Endothelial cell (in vitro differentiated cells): ENCODE results near the gene NQO1. TPM values are rescaled to one million over a fixed set of nuclear protein-coding genes. Genes with fewer than 3 reads are reported as not detected.
"Not testable (repeated sequence)": the region's sequence is repeated elsewhere in the genome, so short reads cannot be mapped to it uniquely, and the experiment has no call there.

Source experiments
- DNase-seq: peaks from one replicate; pipeline ENCODE4 v3.0.0; 2021; ENCODE audit warnings: low spot score
- H3K27ac Mint-ChIP-seq: one replicate; pipeline ENCODE4 v1.8.0; 2021; ENCODE audit warnings: mixed read lengths, inconsistent platforms; ENCODE audit not compliant: unreplicated experiment
- H3K27me3 Mint-ChIP-seq: one replicate; pipeline ENCODE4 v1.8.0; 2021; ENCODE audit warnings: mild to moderate bottlenecking, moderate library complexity, mixed read lengths, inconsistent platforms; ENCODE audit not compliant: unreplicated experiment
- H3K36me3 Mint-ChIP-seq: one replicate; pipeline ENCODE4 v1.8.0; 2021; ENCODE audit warnings: mild to moderate bottlenecking, low read depth, mixed read lengths, inconsistent platforms; ENCODE audit not compliant: unreplicated experiment
- H3K4me1 Mint-ChIP-seq: one replicate; pipeline ENCODE4 v1.8.0; 2021; ENCODE audit warnings: mild to moderate bottlenecking, mixed read lengths, inconsistent platforms; ENCODE audit not compliant: unreplicated experiment
- H3K4me3 Mint-ChIP-seq: one replicate; pipeline ENCODE4 v1.8.0; 2021; ENCODE audit warnings: mild to moderate bottlenecking, mixed read lengths, inconsistent platforms; ENCODE audit not compliant: unreplicated experiment
- H3K9me3 Mint-ChIP-seq: one replicate; pipeline ENCODE4 v1.8.0; 2021; ENCODE audit warnings: mixed read lengths, inconsistent platforms; ENCODE audit not compliant: unreplicated experiment
- CTCF ChIP-seq: fragments of 200-600 bp; sonication (generic); IDR thresholded peaks from one replicate; pipeline ENCODE4 v1.5.0; 2021; ENCODE audit warnings: antibody characterized with exemption; ENCODE audit not compliant: unreplicated experiment
- total RNA-seq: library from RNA; stranded (reverse); fragmentation: NEBNext Ultra II Directional; extraction: Animal tissue kit (Norgen Biotek cat#: 25700); gene quantifications from one replicate; pipeline ENCODE4 v1.2.1, GENCODE V29; 2021; ENCODE audit not compliant: unreplicated experiment

NQO1 gene
- total RNA-seq, 1 donor from 2014 or later = 29.1 TPM

- H3K27me3 Mint-ChIP-seq = no peaks in the 10 kb centered on the region
- no peak overlapping the region for H3K27ac Mint-ChIP-seq
- H3K4me1 Mint-ChIP-seq = peaks cover 6% of the 10 kb centered on the region
- no peak for TF ChIP-seq CTCF
- H3K36me3 Mint-ChIP-seq = peaks cover 40% of the 10 kb centered on the region
- H3K9me3 Mint-ChIP-seq = no peaks in the 10 kb centered on the region
- DNase-seq = no peak
- H3K4me3 Mint-ChIP-seq = no peak overlapping the region
Observed at GRCh38 chr16:69741951-69742904, 15.9 kb upstream of the NQO1 start.

- no peaks in the 10 kb centered on the region for H3K9me3 Mint-ChIP-seq
- no peaks in the 10 kb centered on the region for H3K27me3 Mint-ChIP-seq
- no peak overlapping the region for H3K27ac Mint-ChIP-seq
- peaks cover 6% of the 10 kb centered on the region for H3K4me1 Mint-ChIP-seq
- TF ChIP-seq CTCF = no peak
- peaks cover 39% of the 10 kb centered on the region for H3K36me3 Mint-ChIP-seq
- H3K4me3 Mint-ChIP-seq = no peak overlapping the region
- DNase-seq = no peak
Observed at GRCh38 chr16:69741519-69741918, 15.2 kb upstream of the NQO1 start.

GRCh38 chr16:69732101-69732500, 5.7 kb upstream of the NQO1 start:
- Mint-ChIP-seq H3K36me3 (peaks cover 4% of the 10 kb centered on the region), H3K27ac (no peak overlapping the region), H3K9me3 (no peaks in the 10 kb centered on the region), H3K4me3 (no peak overlapping the region), H3K27me3 (peaks cover 8% of the 10 kb centered on the region), H3K4me1 (no peaks in the 10 kb centered on the region)
- DNase-seq = no peak
- no peak for TF ChIP-seq CTCF

GRCh38 chr16:69731280-69731679, 4.9 kb upstream of the NQO1 start:
- H3K27ac Mint-ChIP-seq, H3K9me3 Mint-ChIP-seq, DNase-seq, H3K4me3 Mint-ChIP-seq, H3K4me1 Mint-ChIP-seq, H3K36me3 Mint-ChIP-seq: not testable (repeated sequence)
- peaks cover 16% of the 10 kb centered on the region for H3K27me3 Mint-ChIP-seq

GRCh38 chr16:69729030-69729429, 2.7 kb upstream of the NQO1 start:
- DNase-seq, H3K27ac Mint-ChIP-seq, H3K4me1 Mint-ChIP-seq, H3K9me3 Mint-ChIP-seq, H3K4me3 Mint-ChIP-seq, H3K36me3 Mint-ChIP-seq: not testable (repeated sequence)
- H3K27me3 Mint-ChIP-seq = peaks cover 22% of the 10 kb centered on the region

- Mint-ChIP-seq H3K36me3 (peaks cover 4% of the 10 kb centered on the region), H3K4me1 (peaks cover 10% of the 10 kb centered on the region), H3K9me3 (no peaks in the 10 kb centered on the region), H3K4me3 (no peak overlapping the region), H3K27me3 (peaks cover 24% of the 10 kb centered on the region), H3K27ac (no peak overlapping the region)
- no peak for DNase-seq
- no peak for TF ChIP-seq CTCF
Observed at GRCh38 chr16:69727916-69728270, 1.5 kb upstream of the NQO1 start.
